Ishikawa (cell line): ENCODE data around the gene SYNPR.

Experiments used
- CEBPB ChIP-seq: IDR thresholded peaks from 2 replicates; pipeline ENCODE4 v1.6.1; 2012
- CREB1 ChIP-seq: IDR thresholded peaks from 2 replicates; pipeline ENCODE4 v1.6.1; 2012; ENCODE audit warnings: low read depth
- EGR1 ChIP-seq: IDR thresholded peaks from 2 replicates; pipeline ENCODE4 v1.6.1; 2012
- EP300 ChIP-seq: IDR thresholded peaks from 2 replicates; pipeline ENCODE4 v1.6.1; 2012; ENCODE audit warnings: borderline replicate concordance
- FOXM1 ChIP-seq: IDR thresholded peaks from 2 replicates; pipeline ENCODE4 v1.6.1; 2012; ENCODE audit warnings: low read depth, borderline replicate concordance
- MAX ChIP-seq: IDR thresholded peaks from 2 replicates; pipeline ENCODE4 v1.6.1; 2012
- NFIC ChIP-seq: IDR thresholded peaks from 2 replicates; pipeline ENCODE4 v1.6.1; 2012
- RAD21 ChIP-seq: IDR thresholded peaks from 2 replicates; pipeline ENCODE4 v1.6.1; 2012; ENCODE audit warnings: low read depth
- REST ChIP-seq: IDR thresholded peaks from 2 replicates; pipeline ENCODE4 v1.6.1; 2012; ENCODE audit warnings: low read depth, mild to moderate bottlenecking
- TAF1 ChIP-seq: IDR thresholded peaks from 2 replicates; pipeline ENCODE4 v1.6.1; 2012; ENCODE audit warnings: low read depth, mild to moderate bottlenecking
- TCF12 ChIP-seq: IDR thresholded peaks from 2 replicates; pipeline ENCODE4 v1.6.1; 2012; ENCODE audit warnings: low read depth
- TEAD4 ChIP-seq: IDR thresholded peaks from 2 replicates; pipeline ENCODE4 v1.6.1; 2012
- USF1 ChIP-seq: IDR thresholded peaks from 2 replicates; pipeline ENCODE4 v1.6.1; 2012
- YY1 ChIP-seq: IDR thresholded peaks from 2 replicates; pipeline ENCODE4 v1.6.1; 2012; ENCODE audit warnings: low read depth
- ZBTB7A ChIP-seq: IDR thresholded peaks from 2 replicates; pipeline ENCODE4 v1.6.1; 2012; ENCODE audit warnings: low read depth

SYNPR gene

GRCh38 chr3:63565220-63565619 is 287.1 kb downstream of the SYNPR start:
- TF ChIP-seq EGR1 (no peak), RAD21 (no peak), MAX (no peak), TAF1 (no peak), USF1 (no peak), REST (no peak), CEBPB (no peak), NFIC (no peak), ZBTB7A (no peak), TCF12 (no peak), CREB1 (no peak), YY1 (no peak), TEAD4 (no peak), EP300 (no peak), FOXM1 (no peak)

- TF ChIP-seq USF1, result no peak
Observed at GRCh38 chr3:63571682-63572081, 293.6 kb downstream of the SYNPR start.

GRCh38 chr3:63576846-63577245 is 298.7 kb downstream of the SYNPR start:
- TF ChIP-seq EP300 (no peak), FOXM1 (no peak), CREB1 (no peak), USF1 (no peak), RAD21 (no peak), YY1 (no peak), NFIC (no peak), TCF12 (no peak)

- TF ChIP-seq TAF1, result no peak
- no peak for TF ChIP-seq FOXM1
- TF ChIP-seq MAX, result no peak
- TF ChIP-seq EGR1, result no peak
- no peak for TF ChIP-seq ZBTB7A
- no peak for TF ChIP-seq USF1
- TF ChIP-seq TCF12, result no peak
- TF ChIP-seq CEBPB, result no peak
- TF ChIP-seq RAD21, result no peak
- TF ChIP-seq REST, result no peak
- no peak for TF ChIP-seq YY1
- no peak for TF ChIP-seq EP300
- no peak for TF ChIP-seq CREB1
- TF ChIP-seq NFIC, result no peak
- TF ChIP-seq TEAD4, result no peak
Observed at GRCh38 chr3:63578858-63579257, 300.8 kb downstream of the SYNPR start.

GRCh38 chr3:63580151-63580550 is 302.0 kb downstream of the SYNPR start:
- no peak for TF ChIP-seq YY1
- TF ChIP-seq RAD21, result no peak
- TF ChIP-seq REST, result no peak
- no peak for TF ChIP-seq ZBTB7A
- TF ChIP-seq TCF12, result no peak
- TF ChIP-seq MAX, result no peak
- no peak for TF ChIP-seq CEBPB
- no peak for TF ChIP-seq EGR1
- TF ChIP-seq CREB1, result no peak
- TF ChIP-seq TEAD4, result no peak
- TF ChIP-seq TAF1, result no peak
- no peak for TF ChIP-seq FOXM1
- no peak for TF ChIP-seq NFIC
- no peak for TF ChIP-seq USF1
- TF ChIP-seq EP300, result no peak
